Astrocyte (in vitro differentiated cells and primary cell): Measurements from ENCODE around the gene PHTF1. TPM values are rescaled to one million over a fixed set of nuclear protein-coding genes. Genes with fewer than 3 reads are reported as not detected.

Source experiments
- DNase-seq: peaks from one replicate; pipeline ENCODE4 v3.0.0-alpha.2; 2010; ENCODE audit warnings: low read depth
- FAIRE-seq: peaks from 2 replicates; lab custom pipeline; 2011; peaks lifted over from hg19 to GRCh38; lab: Jason Lieb, UNC
- H2AFZ ChIP-seq: 2 replicates; pipeline ENCODE4 v1.6.0; 2012; ENCODE audit warnings: low read depth, low read length, inconsistent platforms
- H3K27ac ChIP-seq: 2 replicates; pipeline ENCODE4 v1.5.1; 2011; ENCODE audit warnings: low read depth, low read length, inconsistent platforms
- H3K27me3 ChIP-seq: 2 replicates; pipeline ENCODE4 v1.6.0; 2011; ENCODE audit warnings: low read length, inconsistent platforms; ENCODE audit not compliant: insufficient read depth
- H3K36me3 ChIP-seq: 2 replicates; pipeline ENCODE4 v1.5.1; 2011; ENCODE audit warnings: low read length, inconsistent platforms; ENCODE audit not compliant: insufficient read depth
- H3K4me1 ChIP-seq: 2 replicates; pipeline ENCODE4 v1.5.1; 2011; ENCODE audit warnings: low read length, inconsistent platforms; ENCODE audit not compliant: insufficient read depth
- H3K4me2 ChIP-seq: 2 replicates; pipeline ENCODE4 v1.6.0; 2012; ENCODE audit warnings: low read length, inconsistent platforms
- H3K4me3 ChIP-seq: 2 replicates; pipeline ENCODE4 v1.5.1; 2011; ENCODE audit warnings: low read depth, mild to moderate bottlenecking, low read length, inconsistent platforms; ENCODE audit not compliant: insufficient read depth
- H3K79me2 ChIP-seq: 2 replicates; pipeline ENCODE4 v1.6.0; 2012; ENCODE audit warnings: mild to moderate bottlenecking, low read length, inconsistent platforms; ENCODE audit not compliant: insufficient read depth
- H3K9ac ChIP-seq: 2 replicates; pipeline ENCODE4 v1.6.0; 2012; ENCODE audit warnings: mild to moderate bottlenecking, low read length, inconsistent platforms
- H3K9me3 ChIP-seq: 2 replicates; pipeline ENCODE4 v1.5.1; 2012; ENCODE audit warnings: low read depth, mild to moderate bottlenecking, low read length, inconsistent platforms; ENCODE audit not compliant: insufficient read depth
- H4K20me1 ChIP-seq: 2 replicates; pipeline ENCODE4 v1.6.0; 2012; ENCODE audit warnings: low read length, inconsistent platforms; ENCODE audit not compliant: insufficient read depth
- H3K27ac Mint-ChIP-seq: one replicate; pipeline ENCODE4 v1.8.0; 2021; ENCODE audit warnings: mild to moderate bottlenecking, mixed read lengths; ENCODE audit not compliant: unreplicated experiment
- H3K27me3 Mint-ChIP-seq: one replicate; pipeline ENCODE4 v1.8.0; 2021; ENCODE audit warnings: low read depth, mixed read lengths; ENCODE audit not compliant: unreplicated experiment
- H3K36me3 Mint-ChIP-seq: one replicate; pipeline ENCODE4 v1.8.0; 2021; ENCODE audit warnings: low read depth, mixed read lengths; ENCODE audit not compliant: unreplicated experiment
- H3K4me1 Mint-ChIP-seq: one replicate; pipeline ENCODE4 v1.8.0; 2021; ENCODE audit warnings: low read depth, mixed read lengths; ENCODE audit not compliant: unreplicated experiment
- H3K4me3 Mint-ChIP-seq: one replicate; pipeline ENCODE4 v1.8.0; 2021; ENCODE audit warnings: mild to moderate bottlenecking, moderate library complexity, mixed read lengths; ENCODE audit not compliant: unreplicated experiment
- H3K9me3 Mint-ChIP-seq: one replicate; pipeline ENCODE4 v1.8.0; 2021; ENCODE audit warnings: mild to moderate bottlenecking, mixed read lengths; ENCODE audit not compliant: unreplicated experiment
- EZH2 ChIP-seq: IDR thresholded peaks from 2 replicates; pipeline ENCODE4 v1.6.1; 2012; ENCODE audit warnings: mild to moderate bottlenecking, low read length, inconsistent platforms; ENCODE audit not compliant: insufficient read depth
- total RNA-seq: library from RNA; stranded (reverse); gene quantifications from 2 replicates; pipeline ENCODE4 v1.2.1, GENCODE V29; 2021
- TF ChIP-seq, protein P1 (sequence below): IDR thresholded peaks from 2 replicates; pipeline ENCODE4 v1.5.1; 2011; ENCODE audit warnings: low read depth, mild to moderate bottlenecking, inconsistent platforms, low read length, moderate library complexity; ENCODE audit not compliant: insufficient read depth

The PHTF1 gene
- total RNA-seq, 1 donor from 2014 or later: 36.4 TPM

DNA sequence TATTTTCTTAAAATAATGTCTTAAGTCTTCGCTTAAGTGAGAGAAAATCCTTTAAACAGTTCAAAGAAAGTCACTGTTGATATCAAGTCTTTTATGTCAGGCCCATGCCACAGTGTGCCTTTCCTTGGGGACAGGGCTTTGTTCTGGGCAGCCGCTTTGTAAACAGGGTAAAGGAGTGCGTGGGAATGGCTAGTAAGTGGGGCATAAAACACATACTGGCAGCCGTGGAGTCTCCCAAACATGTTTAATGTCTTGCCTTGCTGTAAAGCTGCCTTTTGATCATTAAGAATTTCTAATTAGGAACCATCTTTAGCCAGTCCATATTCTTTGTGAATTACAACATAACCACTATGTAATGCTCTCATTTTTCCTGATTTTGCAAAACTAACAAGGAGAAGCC lies 99.7 kb downstream of the PHTF1 start:
- DNase-seq (no peak), FAIRE-seq (no peak)
- Mint-ChIP-seq H3K27me3 (no peaks in the 10 kb centered on the region), H3K36me3 (peaks cover 6% of the 10 kb centered on the region), H3K27ac (no peak overlapping the region), H3K4me3 (no peak overlapping the region), H3K4me1 (peaks cover 9% of the 10 kb centered on the region), H3K9me3 (no peaks in the 10 kb centered on the region)
- TF ChIP-seq EZH2: no peak
- TF ChIP-seq, protein P1, sequence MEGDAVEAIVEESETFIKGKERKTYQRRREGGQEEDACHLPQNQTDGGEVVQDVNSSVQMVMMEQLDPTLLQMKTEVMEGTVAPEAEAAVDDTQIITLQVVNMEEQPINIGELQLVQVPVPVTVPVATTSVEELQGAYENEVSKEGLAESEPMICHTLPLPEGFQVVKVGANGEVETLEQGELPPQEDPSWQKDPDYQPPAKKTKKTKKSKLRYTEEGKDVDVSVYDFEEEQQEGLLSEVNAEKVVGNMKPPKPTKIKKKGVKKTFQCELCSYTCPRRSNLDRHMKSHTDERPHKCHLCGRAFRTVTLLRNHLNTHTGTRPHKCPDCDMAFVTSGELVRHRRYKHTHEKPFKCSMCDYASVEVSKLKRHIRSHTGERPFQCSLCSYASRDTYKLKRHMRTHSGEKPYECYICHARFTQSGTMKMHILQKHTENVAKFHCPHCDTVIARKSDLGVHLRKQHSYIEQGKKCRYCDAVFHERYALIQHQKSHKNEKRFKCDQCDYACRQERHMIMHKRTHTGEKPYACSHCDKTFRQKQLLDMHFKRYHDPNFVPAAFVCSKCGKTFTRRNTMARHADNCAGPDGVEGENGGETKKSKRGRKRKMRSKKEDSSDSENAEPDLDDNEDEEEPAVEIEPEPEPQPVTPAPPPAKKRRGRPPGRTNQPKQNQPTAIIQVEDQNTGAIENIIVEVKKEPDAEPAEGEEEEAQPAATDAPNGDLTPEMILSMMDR: no peak
- no peaks in the 10 kb centered on the region for H3K9me3 ChIP-seq
- H3K79me2 ChIP-seq: no peaks in the 10 kb centered on the region
- peak overlapping the region; percentile 28 for H3K9ac ChIP-seq
- peak overlapping the region; percentile 22 for H3K4me3 ChIP-seq
- H3K4me1 ChIP-seq: peaks cover 6% of the 10 kb centered on the region
- no peaks in the 10 kb centered on the region for H3K36me3 ChIP-seq
- peak overlapping the region; percentile 73 for H3K4me2 ChIP-seq
- peak overlapping the region; percentile 14 for H2AFZ ChIP-seq
- H3K27ac ChIP-seq: no peak overlapping the region
- no peaks in the 10 kb centered on the region for H3K27me3 ChIP-seq
- no peaks in the 10 kb centered on the region for H4K20me1 ChIP-seq

DNA sequence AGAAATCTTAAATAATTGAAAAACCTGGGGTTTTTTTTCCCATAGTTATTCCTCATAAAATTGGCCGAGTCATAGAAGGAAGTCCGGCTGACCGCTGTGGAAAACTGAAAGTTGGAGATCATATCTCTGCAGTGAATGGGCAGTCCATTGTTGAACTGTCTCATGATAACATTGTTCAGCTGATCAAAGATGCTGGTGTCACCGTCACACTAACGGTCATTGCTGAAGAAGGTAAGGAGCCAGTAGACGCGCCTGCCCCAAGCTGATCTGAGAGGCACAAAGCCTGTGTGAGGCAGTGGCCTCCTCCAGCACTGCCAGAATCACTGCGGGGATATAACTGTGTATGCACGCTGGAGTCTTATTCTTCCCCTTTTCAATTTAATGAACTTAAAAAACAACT lies 100.3 kb downstream of the PHTF1 start:
- no peaks in the 10 kb centered on the region for H4K20me1 ChIP-seq
- no peaks in the 10 kb centered on the region for H3K27me3 ChIP-seq
- no peak overlapping the region for H3K27ac ChIP-seq
- TF ChIP-seq, protein P1: no peak
- no peak for TF ChIP-seq EZH2
- Mint-ChIP-seq H3K27ac (no peak overlapping the region), H3K4me3 (no peak overlapping the region), H3K36me3 (peaks cover 6% of the 10 kb centered on the region), H3K27me3 (no peaks in the 10 kb centered on the region), H3K9me3 (no peaks in the 10 kb centered on the region), H3K4me1 (peaks cover 9% of the 10 kb centered on the region)
- FAIRE-seq (no peak), DNase-seq (peak; percentile 52)
- H3K4me1 ChIP-seq: peaks cover 6% of the 10 kb centered on the region
- H3K79me2 ChIP-seq: no peaks in the 10 kb centered on the region
- no peaks in the 10 kb centered on the region for H3K9me3 ChIP-seq
- peak overlapping the region; percentile 73 for H3K4me2 ChIP-seq
- peak overlapping the region; percentile 44 for H2AFZ ChIP-seq
- H3K4me3 ChIP-seq: peak overlapping the region; percentile 22
- H3K9ac ChIP-seq: peak overlapping the region; percentile 28
- no peaks in the 10 kb centered on the region for H3K36me3 ChIP-seq

DNA sequence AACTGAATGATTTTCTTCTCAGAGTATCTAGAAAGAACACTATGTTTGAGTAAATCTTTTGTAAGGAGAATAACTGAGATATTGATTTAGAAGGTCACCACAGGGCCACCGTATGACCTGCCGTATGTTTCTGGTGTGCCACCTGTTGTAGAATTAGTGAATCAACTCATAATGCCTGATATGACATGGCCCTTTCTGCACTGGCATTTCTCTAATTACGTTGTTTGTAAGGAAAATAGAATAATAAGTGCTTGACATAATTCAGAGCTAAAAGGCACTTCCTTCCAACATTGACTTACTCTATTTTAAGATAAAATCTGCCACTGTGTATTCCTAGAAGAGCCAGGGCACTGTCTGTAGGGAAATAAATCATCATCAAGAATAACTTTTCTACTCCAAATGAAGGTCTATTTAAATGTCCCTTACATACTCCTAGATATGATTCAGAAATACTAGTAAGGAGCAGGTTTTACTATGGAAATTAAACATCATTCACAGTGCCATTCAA lies 101.7 kb downstream of the PHTF1 start:
- Histone ChIP-seq H3K4me2 (no peak overlapping the region), H3K79me2 (no peaks in the 10 kb centered on the region), H3K27ac (no peak overlapping the region), H2AFZ (no peak overlapping the region), H3K4me1 (peaks cover 3% of the 10 kb centered on the region), H4K20me1 (no peaks in the 10 kb centered on the region), H3K27me3 (no peaks in the 10 kb centered on the region), H3K4me3 (no peak overlapping the region), H3K9ac (no peak overlapping the region), H3K36me3 (no peaks in the 10 kb centered on the region), H3K9me3 (no peaks in the 10 kb centered on the region)
- TF ChIP-seq, protein P1: no peak
- no peak for TF ChIP-seq EZH2
- H3K36me3 Mint-ChIP-seq: peaks cover 6% of the 10 kb centered on the region
- no peak for DNase-seq
- H3K9me3 Mint-ChIP-seq: no peaks in the 10 kb centered on the region
- no peaks in the 10 kb centered on the region for H3K27me3 Mint-ChIP-seq
- peaks cover 11% of the 10 kb centered on the region for H3K4me1 Mint-ChIP-seq
- peak overlapping the region; percentile 10 for H3K27ac Mint-ChIP-seq
- FAIRE-seq: no peak
- H3K4me3 Mint-ChIP-seq: no peak overlapping the region
